GM21619 (cell line): Measurements from ENCODE around the gene MSRB1.
A peak's percentile ranks its signal among the peaks of the same experiment; 100 is the strongest.
"Not testable (repeated sequence)": the region's sequence is repeated elsewhere in the genome, so short reads cannot be mapped to it uniquely, and the experiment has no call there.

Experiments used
- ATAC-seq: cut with Tn5 transposase; IDR thresholded peaks from one replicate; pipeline ENCODE4 v1.9.1; 2021; ENCODE audit not compliant: unreplicated experiment

MSRB1 gene

DNA sequence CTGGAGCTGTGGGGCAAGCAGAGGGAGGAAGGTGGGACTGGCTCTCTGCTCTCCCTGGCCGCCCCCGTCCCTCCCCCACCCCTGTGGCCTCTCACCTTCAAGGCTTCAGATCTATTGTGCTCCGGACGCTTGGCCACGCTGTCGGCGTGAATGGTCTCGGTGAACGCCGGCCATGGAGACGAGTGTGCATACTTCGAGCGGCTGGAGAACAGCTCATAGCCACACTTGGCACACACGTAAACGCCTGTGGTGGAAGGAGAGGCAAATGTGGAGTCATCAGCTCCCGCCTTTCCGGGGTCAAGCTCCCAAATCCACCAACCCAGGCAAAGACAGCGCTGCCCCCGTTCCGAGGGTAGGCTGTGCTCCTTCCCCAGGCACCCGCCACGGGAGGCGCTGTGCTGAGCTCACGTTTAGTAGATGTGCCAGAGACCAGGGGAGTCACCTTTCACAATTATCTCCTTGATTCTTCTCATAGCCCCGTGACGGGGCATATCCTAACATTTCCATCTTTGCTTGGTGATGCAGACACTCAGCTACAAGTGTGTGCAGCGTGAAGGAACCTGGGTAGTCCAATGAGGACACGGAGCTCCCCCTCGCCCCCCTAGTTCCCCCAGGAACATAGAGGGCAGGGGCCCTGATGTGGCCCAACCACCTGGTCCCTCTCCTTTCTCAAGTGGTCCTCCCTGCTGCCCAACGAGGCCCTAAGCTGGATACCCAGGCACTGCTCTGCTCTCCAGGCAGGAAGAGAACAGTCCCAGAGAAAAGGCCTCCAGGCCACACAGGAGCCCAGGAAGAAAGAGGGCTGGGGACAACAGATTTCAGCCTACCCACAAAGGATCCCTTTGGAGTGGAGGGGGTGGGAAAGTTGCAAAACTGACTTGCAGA is 1.6 kb downstream of the MSRB1 start:
- ATAC-seq = no peak

DNA sequence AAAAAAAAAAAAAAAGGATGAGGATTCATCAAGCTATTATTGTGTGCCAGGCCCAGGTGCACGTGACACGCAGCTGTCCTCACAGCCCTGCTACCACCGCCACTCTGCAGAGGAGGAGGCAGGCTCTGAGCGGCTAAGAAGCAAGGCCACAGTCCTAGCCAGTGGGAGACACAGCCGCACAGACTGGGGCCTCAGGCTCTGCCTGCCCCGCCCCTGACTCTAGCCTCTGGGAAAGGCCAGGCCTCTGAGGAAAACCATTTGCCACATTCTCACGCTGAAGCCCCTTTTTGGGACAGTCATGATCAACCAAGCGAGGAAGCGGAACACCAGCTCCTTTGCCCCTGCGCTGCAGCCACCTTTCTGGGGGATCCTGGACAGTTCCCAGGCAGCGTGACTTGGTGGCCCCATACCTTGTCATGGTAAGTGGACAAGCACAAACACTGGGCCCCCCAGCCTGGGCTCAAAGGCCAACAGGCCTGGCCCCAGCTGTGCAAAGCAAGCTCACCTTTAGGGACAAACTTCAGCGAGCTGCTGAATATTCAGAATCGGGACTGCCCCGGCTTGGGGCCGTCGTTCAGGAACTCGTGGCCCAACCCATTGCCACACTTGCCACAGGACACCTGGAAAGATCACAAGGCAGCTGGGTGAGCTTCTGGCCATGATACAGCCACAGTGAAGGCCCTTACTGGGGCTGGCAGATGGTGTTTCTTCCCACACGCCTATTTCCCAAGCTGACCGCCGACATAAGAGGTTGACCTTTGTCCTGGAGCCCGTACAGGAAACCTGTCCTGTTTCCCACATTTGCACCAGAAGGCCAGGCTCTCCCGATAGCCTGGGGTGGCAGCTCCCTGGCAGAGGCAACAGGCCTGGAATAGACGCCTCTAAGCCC is 2.5 kb downstream of the MSRB1 start:
- no peak for ATAC-seq

DNA sequence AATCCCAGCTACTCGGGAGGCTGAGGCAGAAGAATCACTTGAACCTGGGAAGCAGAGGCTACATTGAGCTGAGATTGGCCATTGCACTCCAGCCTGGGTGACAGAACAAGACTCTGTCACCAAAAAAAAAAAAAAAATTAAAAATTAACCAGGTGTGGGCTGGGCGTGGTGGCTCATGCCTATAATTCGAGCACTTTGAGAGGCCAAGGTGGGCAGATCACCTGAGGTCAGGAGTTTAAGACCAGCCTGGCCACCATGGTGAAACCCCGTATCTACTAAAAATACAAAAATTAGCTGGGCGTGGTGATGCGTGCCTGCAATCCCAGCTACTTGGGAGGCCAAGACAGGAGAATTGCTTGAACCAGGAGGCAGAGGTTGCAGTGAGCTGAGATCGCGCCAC is 3.2 kb downstream of the MSRB1 start:
- not testable (repeated sequence) for ATAC-seq

DNA sequence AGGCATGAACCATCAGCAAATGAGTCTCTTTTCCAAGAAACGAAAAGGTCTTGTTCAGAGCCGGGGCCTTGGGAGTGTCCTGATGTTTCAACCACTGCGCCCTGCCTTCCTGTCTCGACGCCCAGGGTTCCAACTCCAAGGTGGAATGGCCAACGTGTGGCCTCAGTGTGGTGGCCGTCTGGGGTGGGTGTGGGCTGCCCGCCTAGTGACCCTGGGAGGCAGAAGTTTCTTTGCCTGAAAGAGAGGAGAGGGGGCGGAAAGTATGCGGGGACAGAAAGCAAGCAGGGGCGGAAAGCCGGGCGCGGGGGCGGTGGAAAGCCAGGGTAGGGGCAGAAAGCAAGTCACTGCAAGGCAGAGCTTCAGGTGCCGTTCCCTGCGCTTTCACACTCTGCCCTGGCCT is 4.1 kb downstream of the MSRB1 start:
- no peak for ATAC-seq

DNA sequence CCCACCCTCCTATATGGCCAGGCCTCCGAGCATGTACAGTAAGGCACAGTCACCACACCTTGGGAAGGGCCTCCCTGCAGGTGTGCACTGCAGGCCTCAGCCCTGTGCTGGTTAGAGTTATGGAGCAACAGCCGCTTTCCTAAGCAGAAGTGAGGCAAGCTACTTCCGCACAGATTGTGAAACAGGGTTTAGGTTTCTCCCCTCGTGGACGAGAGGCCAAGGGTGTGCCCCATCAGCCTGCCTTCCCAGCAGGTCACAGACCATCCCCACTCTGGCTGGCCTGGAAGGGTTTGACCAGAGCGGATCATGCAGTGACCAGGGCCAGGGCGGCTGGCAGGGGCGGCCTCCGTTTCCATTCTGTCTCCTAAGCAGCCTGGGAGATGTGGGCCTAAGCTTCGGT is 4.7 kb downstream of the MSRB1 start:
- no peak for ATAC-seq

DNA sequence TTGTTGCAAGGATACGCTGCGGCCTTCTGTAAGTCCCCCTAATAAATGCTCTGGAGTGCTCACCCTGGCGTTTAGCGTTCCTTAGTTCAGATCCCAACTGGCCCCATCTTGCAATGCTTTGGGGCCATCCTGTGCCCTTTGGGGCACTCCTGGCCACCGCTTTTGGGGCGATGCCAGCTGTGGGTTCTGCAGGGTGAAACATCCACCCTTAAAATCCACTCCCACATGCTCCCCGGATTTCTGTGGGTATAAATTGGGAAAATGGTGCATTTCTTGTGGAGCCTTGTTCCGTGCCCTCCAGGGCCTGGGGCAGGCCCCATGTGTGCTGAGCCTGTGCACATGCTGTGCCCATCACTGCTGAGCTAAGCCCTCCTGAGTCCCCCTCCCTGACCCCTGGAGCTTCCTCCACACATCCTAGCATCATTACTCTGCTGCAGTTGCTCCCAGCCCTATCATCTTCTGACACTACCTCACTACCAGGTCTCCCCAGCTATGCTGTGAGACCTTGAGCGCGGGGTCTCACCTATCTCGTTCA is 6.0 kb downstream of the MSRB1 start:
- ATAC-seq = no peak

DNA sequence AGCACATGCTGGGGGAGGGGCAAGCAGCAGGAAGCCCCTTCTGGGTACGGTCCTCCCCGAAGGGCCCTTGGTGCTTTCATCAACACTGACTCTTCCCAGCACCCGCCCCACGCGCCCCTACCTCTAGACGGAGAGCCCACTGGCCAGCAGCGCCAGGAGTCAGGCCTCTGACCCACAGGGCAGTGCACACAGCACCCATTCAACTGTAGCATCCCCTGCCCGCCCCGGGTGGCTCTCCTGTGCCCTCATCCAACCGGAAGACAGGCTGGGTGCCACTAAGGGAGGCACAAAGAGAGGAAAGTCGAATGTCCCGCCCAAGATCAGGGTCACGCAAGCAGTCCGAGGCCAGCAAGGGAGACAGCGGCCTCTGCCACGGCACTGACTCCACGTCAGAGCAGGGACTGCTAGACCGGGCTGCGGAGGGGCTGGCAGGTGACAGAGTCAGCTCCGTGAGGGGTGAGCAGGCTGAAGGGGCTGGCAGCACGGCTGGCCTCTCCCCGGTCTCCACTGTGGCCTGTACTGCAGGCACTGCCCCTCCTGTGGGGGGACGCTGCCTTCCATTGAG is 9.8 kb downstream of the MSRB1 start:
- ATAC-seq = no peak

DNA sequence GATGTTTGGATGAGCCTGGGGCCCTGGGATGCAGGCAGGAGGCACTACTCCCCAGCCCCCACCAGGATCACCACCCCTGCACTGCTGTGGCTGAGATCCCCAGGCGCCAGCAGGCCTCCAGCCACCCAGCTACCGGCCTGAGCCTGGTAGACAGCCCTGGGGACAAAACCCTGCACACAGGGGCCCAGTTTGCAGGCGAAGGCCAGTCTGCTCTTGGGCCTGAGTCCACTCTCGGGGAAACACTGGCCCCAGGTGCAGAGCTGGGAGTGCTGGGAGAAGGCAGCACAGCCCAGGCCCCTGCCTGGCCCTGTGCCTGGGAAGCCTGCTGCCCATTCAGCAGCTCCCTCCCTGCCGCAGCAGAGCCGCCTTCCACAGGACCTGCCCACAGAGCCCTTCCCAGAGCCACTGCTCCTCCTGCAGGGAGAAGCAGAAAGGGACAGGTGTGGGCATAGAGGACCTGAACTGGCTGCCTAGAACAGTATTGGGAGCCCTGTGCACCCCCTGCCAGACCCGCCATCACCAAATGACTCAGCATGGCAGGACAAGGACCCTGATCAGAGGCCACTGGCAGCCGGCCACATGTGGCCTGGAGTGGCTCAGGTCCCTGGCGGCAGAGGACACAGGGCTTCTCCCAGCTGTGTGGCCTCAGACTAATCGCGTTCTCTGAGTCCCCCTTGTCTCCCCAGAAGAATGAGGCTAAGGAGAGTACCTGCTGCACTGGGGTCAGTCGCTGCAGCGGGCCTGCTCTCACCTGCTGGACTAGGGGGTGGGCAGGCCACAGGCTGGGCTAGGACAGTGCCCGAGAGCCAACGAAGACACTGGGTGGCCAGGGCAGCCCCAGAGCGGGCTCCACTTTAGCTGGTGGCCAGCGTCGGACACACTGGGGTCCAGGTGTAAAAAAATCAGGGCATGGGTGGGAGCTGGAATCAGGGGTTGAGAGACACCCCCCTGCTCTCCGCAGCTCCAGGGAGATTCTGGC is 10.7 kb downstream of the MSRB1 start:
- ATAC-seq = no peak

DNA sequence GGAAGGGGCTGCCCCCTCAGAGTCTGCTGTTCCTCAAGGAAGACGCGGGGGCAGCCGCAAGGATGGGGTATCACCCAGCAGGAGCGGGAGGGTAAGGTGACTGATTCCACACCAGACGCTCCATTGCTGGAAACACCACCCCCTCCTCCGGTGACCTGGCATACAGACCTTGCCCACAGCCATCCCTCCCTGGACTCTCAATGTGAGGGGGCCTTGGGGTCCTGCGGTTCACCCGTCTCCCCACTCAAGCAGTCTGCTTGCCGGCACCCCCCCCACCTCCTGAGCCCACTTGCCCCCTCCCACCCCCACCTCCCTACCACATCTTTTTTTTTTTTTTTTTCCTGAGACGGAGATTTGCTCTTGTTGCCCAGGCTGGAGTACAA is 12.7 kb downstream of the MSRB1 start:
- no peak for ATAC-seq

DNA sequence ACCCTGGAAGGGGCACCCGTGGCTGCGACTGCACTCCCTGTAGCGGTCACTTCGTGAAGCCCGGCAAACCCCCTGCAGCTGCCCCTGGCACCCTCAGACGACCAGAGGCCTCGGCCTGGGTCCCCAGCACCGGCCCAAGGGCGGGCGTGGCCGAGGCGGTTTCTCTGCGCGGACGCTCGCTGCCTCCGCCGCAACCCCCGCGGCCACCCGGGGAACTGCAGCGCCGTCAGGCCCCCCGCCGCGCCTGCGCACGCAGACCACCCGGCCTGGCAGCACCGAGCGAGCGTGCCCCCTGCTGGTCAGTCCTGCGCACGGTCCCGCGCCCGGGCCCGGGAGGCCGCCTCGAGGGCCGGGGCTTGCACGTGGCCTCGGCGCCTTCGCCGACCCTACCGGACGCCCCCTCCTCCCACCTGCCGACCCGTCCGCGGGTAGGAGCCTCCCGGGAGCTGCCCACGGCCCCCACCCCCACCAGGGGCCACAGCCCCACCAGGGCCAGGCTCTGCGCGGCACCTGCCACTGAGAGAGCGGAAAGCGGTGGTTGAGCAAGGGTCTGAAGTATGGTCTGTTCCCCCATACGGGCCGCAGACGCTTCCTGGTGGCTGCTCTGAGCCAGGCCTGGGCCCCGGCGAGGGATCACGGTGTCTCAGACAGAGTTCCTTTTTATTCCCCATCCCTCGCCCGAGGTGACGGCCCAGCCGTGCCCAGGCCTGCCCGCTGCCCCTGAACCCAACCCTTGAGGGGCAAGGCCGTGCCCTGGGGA is 13.2 kb downstream of the MSRB1 start:
- ATAC-seq = peak; percentile 79

DNA sequence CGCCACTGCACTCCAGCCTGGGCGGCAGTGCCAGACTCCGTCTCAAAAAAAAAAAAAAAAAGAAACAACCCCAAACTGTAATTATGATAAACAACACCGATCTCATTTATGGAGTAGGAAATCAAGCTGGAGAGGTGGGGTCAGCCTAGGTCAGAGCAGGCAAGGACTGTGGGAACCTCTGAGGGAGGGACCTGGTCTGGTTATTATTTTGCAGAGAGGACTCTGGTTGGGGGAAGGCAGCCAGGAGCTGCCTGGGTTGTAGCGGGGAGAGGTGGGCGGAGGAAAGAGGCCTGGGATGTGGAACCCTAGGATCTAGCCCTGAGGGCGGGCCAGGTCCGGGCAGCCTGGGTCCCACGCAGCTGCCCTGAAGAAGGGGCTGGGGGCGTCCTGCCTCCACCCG is 13.9 kb downstream of the MSRB1 start:
- ATAC-seq = peak; percentile 12

DNA sequence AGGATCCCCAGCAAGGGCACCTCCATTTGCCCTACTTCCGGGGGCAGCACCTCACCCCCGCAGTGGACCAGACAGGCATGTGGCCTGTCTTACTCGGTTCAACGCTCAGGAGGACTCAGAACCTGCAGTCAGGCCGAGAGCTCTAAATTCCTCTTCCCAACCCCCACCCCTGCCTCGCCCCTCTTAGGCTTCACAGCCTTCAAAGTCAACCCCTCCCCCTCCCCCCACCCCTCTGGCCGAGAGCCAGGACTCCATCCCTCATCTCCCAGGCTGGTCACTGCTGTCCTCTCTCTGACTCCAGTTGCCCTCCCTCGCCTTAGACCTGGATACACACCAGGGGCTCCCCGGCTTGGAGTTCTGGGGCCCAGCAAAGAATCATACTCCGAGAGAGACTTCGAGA is 16.7 kb downstream of the MSRB1 start:
- no peak for ATAC-seq

DNA sequence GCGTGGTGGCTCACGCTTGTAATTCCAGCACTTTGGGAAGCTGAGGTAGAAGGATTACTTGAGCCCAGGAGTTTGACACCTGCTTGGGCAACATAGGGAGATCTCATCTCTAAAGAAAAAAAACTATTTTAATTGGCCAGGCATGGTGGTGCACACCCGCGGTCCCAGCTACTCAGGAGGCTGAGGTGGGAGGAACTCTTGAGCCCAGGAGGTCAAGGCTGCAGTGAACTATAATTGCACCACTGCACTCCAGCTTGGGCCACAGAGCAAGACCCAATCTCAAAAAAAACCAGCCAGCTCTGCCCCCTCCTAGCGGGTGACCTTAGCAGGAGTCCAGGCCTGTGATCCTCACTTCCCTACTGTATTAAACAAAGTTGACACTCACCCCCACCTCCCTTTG is 18.9 kb downstream of the MSRB1 start:
- ATAC-seq = no peak

DNA sequence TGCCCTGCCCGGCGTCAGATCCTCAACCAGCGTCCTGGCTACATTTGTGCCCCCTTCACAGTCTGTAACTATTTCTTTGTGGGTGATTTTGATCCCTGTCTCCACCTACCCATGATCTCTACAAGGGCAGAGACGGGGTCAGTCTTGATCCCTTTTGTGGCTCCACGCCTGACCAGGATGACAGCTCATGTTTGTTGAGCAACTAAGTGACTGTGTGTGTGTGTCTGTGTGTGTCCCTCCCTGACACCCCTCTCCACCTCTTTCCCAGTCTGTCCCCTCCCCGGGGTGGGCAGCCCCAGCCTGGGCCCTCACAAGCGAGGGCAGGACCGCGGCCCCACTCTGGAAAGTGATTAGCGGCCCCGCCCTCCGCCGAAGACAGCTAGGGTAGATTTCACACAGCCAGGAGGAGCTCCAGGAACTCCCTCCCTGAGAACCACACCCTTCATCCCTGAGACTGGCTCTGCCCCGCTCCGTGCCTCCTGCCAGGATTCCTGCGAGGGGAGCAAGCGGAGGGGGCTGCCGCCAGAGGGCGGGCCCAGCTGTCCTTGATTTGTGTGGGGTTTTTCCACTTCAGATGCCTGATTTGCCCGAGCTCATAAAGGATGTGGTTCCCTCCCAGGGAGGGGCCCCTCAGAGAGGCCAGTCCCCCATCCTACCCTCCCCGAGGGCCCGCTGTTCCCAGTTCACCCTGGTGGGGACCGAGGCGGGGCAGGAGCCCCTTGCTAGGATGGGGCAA is 19.5 kb downstream of the MSRB1 start:
- no peak for ATAC-seq

DNA sequence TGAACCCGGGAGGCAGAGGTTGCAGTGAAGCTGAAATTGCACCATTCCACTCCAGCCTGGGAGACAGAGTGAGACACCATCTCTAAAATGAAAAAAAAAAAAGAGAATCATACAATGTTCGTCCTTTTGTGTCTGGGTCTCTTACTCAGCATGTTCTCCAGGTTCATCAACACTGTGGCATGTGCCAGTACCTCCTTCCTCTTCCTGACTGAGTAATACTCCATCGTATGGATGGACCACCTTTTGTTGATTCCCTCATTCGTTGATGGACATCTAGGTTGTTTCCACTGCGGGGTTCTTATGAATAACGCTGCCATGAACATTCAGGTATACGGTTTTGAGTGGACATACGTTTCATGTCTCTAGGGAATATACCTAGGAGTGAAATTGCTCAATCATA is 20.6 kb downstream of the MSRB1 start:
- ATAC-seq = no peak

DNA sequence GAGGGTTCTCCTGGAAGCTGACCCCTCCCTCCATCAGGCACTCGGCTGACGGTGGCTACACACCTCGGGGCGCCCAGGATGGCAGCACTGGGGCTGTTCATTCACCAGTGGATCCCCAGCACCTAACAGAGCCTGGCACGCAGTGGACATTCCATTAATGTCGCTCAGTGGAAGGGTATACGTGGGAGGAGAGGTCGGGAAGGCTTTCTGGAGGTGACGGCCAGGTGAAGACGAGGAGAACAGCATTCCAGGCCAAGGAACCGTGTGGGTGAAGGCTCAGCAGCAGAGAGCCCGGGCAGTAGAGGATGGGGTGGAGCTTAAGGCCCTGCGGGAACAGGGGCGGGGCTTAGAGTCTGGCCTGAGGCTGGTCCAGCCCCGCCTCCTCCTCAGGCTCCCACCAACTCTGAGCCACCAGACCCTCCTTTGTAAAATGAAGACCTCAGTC is 22.2 kb downstream of the MSRB1 start:
- no peak for ATAC-seq

DNA sequence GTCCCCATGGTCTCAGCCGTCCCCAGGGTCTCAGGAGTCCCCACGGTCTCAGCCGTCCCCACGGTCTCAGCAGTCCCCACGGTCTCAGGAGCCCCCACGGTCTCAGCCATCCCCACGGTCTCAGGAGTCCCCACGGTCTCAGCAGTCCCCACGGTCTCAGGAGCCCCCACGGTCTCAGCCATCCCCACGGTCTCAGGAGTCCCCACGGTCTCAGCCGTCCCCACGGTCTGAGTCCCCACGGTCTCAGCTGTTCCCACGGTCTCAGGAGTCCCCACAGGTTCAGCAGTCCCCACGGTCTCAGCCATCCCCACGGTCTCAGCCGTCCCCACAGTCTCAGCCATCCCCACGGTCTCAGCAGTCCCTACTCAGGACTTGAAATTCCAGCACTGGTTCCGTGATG is 22.9 kb downstream of the MSRB1 start:
- not testable (repeated sequence) for ATAC-seq

DNA sequence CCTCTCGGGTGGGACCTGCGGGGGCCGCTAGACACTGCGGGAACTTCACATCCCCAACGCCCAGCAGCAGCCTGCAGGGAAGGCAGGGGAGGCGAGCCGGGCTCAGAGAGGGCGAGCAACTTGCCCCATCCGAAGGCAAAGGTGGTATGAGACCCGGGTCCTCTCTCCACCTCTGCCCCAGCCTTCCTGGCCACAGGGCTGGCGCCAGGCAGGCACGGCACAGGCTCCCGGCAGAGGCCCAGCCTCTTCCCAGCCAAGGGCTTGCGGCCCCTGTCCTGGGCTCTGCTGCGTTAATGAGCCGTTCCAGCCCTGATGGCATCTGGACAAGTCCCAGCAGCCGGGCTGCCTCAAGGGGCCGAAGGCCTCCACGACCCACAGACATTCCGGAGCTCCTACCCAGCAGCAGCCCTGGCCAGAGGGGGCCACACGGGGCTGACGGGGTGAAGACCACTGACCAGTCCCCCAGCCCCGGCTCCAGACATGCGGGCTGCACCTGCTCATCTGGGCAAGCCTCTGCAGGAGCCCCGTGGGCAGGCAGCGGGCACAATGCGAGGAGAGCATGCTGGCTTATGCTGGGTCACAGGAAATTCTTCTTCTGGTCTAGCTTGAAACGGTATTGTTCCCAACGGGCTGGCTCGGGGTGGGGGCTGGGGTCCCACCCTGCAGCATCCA is 23.5 kb downstream of the MSRB1 start:
- no peak for ATAC-seq
